Small intestine (tissue), 7 donors: Measurements from ENCODE around the gene TLE3. TPM values are rescaled to one million over a fixed set of nuclear protein-coding genes. Genes with fewer than 3 reads are reported as not detected.

Experiments
- DNase-seq, 2 donors: peaks; one replicate each; pipeline versions ENCODE4 v3.0.0 to v3.0.0-alpha.2; 2013
- FAIRE-seq: peaks from 2 replicates; lab custom pipeline; 2012; peaks lifted over from hg19 to GRCh38; lab: Jason Lieb, UNC
- H3K27ac ChIP-seq, 3 donors: one replicate each; pipeline ENCODE4 v1.5.1; 2013; ENCODE audit warnings: low read length in 2 of 3, mild to moderate bottlenecking in 2 of 3, control low read depth in 1 of 3, inconsistent platforms in 1 of 3, low read depth in 1 of 3, moderate library complexity in 1 of 3
- H3K27me3 ChIP-seq, 3 donors: one replicate each; pipeline ENCODE4 v1.6.1; 2013; ENCODE audit warnings: low read length in 3 of 3, inconsistent platforms in 1 of 3; ENCODE audit not compliant: control insufficient read depth in 3 of 3, insufficient read depth in 3 of 3
- H3K36me3 ChIP-seq, 3 donors: one replicate each; pipeline ENCODE4 v1.6.1; 2013; ENCODE audit warnings: low read length in 3 of 3, inconsistent platforms in 1 of 3, low read depth in 1 of 3, mild to moderate bottlenecking in 1 of 3, moderate library complexity in 1 of 3; ENCODE audit not compliant: control insufficient read depth in 3 of 3, insufficient read depth in 2 of 3
- H3K4me1 ChIP-seq, 3 donors: one replicate each; pipeline ENCODE4 v1.6.1; 2013; ENCODE audit warnings: low read length in 2 of 3, inconsistent platforms in 1 of 3, low read depth in 1 of 3, mild to moderate bottlenecking in 1 of 3, moderate library complexity in 1 of 3; ENCODE audit not compliant: control insufficient read depth in 3 of 3, insufficient read depth in 2 of 3
- H3K4me3 ChIP-seq, 3 donors: one replicate each; pipeline ENCODE4 v1.5.1; 2013; ENCODE audit warnings: low read length in 3 of 3, control low read depth in 1 of 3, inconsistent platforms in 1 of 3, low read depth in 1 of 3, mild to moderate bottlenecking in 1 of 3, moderate library complexity in 1 of 3
- H3K9me3 ChIP-seq, 2 donors: one replicate each; pipeline ENCODE4 v1.6.1; 2013; ENCODE audit warnings: low read depth in 1 of 2, low read length in 1 of 2; ENCODE audit not compliant: control insufficient read depth in 2 of 2, insufficient read depth in 1 of 2
- WGBS, 3 donors: extraction: QIAGEN DNeasy Blood & Tissue Kit; methylation state at CpG; one replicate each; pipeline ENCODE4 v1.1.7; 2013; 5-methylcytosine and 5-hydroxymethylcytosine counted together
- polyA plus RNA-seq, 4 donors: library from polyadenylated mRNA; stranded (reverse) in 3 of 4; unstranded in 1 of 4; fragments of 200-250 nt in 3 of 4; fragments of 120-200 nt in 1 of 4; gene quantifications; one replicate each; pipeline versions ENCODE4 v1.2.1 to v1.2.3, GENCODE V29; 2013
- donor health status: healthy with polysubstance abuse.
- donor health status: control.
- donor health status: control.
- donor health status: Bipolar disorder and iron deficiency.
- donor health status: healthy.

TLE3 gene
- polyA plus RNA-seq, 4 donors: 14.3 to 51.1 (median 18.4) TPM

GRCh38 chr15:70002897-70003296 lies 94.8 kb downstream of the TLE3 start:
- H3K27ac ChIP-seq: no peak overlapping the region
- H3K4me3 ChIP-seq: no peak overlapping the region
- peaks cover 0 to 1% (median 0%) of the 10 kb centered on the region in 3 donors for H3K4me1 ChIP-seq
- no peaks in the 10 kb centered on the region for H3K36me3 ChIP-seq
- H3K27me3 ChIP-seq: peaks cover 0 to 4% (median 2%) of the 10 kb centered on the region in 3 donors
- FAIRE-seq (no peak), DNase-seq (no peak)
- 91 to 97% (median 94%) methylated on average over 2 of the region's 2 CpGs for WGBS, 3 donors
- H3K9me3 ChIP-seq: peaks cover 0 to 16% of the 10 kb centered on the region in 2 donors

- DNase-seq (no peak), FAIRE-seq (no peak)
- Histone ChIP-seq H3K4me3 (no peak overlapping the region), H3K27me3 (peaks cover 0 to 4% (median 2%) of the 10 kb centered on the region in 3 donors), H3K27ac (no peak overlapping the region), H3K36me3 (no peaks in the 10 kb centered on the region), H3K4me1 (peaks cover 0 to 4% (median 1%) of the 10 kb centered on the region in 3 donors), H3K9me3 (peaks cover 0 to 16% of the 10 kb centered on the region in 2 donors)
- WGBS, 3 donors: 77 to 82% (median 80%) methylated on average over 4 of the region's 4 CpGs
These were observed 95.9 kb downstream of the TLE3 start for GRCh38 chr15:70001859-70002258.

GRCh38 chr15:69999392-70000085 lies 98.2 kb downstream of the TLE3 start:
- WGBS, 3 donors: 82 to 86% (median 82%) methylated on average over 17 of the region's 17 CpGs
- peaks cover 0 to 16% of the 10 kb centered on the region in 2 donors for H3K9me3 ChIP-seq
- FAIRE-seq (no peak), DNase-seq (no peak)
- H3K27me3 ChIP-seq: peaks cover 0 to 4% (median 2%) of the 10 kb centered on the region in 3 donors
- H3K27ac ChIP-seq: no peak overlapping the region
- peaks cover 0 to 7% (median 6%) of the 10 kb centered on the region in 3 donors for H3K4me1 ChIP-seq
- H3K36me3 ChIP-seq: no peaks in the 10 kb centered on the region
- no peak overlapping the region for H3K4me3 ChIP-seq

- DNase-seq (no peak), FAIRE-seq (no peak)
- Histone ChIP-seq H3K27ac (no peak overlapping the region), H3K27me3 (peaks cover 0 to 4% (median 2%) of the 10 kb centered on the region in 3 donors), H3K36me3 (no peaks in the 10 kb centered on the region), H3K4me1 (peaks cover 0 to 7% (median 6%) of the 10 kb centered on the region in 3 donors), H3K4me3 (no peak overlapping the region), H3K9me3 (peaks cover 0 to 16% of the 10 kb centered on the region in 2 donors)
- whole genome bisulfite sequencing, 3 donors: 87 to 89% (median 88%) methylated on average over 15 of the region's 15 CpGs
These were observed 99.0 kb downstream of the TLE3 start for GRCh38 chr15:69998541-69999391.

GRCh38 chr15:69997813-69998212 lies 99.9 kb downstream of the TLE3 start:
- peaks cover 0 to 11% of the 10 kb centered on the region in 2 donors for H3K9me3 ChIP-seq
- peaks cover 0 to 4% (median 0%) of the 10 kb centered on the region in 3 donors for H3K27me3 ChIP-seq
- FAIRE-seq (no peak), DNase-seq (peak; percentile 58 to 87)
- H3K4me1 ChIP-seq: peaks cover 0 to 7% (median 6%) of the 10 kb centered on the region in 3 donors
- WGBS, 3 donors: 7 to 39% (median 29%) methylated on average over 2 of the region's 2 CpGs
- no peaks in the 10 kb centered on the region for H3K36me3 ChIP-seq
- no peak overlapping the region for H3K4me3 ChIP-seq
- peak overlapping the region in 1 of 3 donors; percentile 77 for H3K27ac ChIP-seq
